Measurements from ENCODE around the gene RYR3.

Gene RYR3

DNA sequence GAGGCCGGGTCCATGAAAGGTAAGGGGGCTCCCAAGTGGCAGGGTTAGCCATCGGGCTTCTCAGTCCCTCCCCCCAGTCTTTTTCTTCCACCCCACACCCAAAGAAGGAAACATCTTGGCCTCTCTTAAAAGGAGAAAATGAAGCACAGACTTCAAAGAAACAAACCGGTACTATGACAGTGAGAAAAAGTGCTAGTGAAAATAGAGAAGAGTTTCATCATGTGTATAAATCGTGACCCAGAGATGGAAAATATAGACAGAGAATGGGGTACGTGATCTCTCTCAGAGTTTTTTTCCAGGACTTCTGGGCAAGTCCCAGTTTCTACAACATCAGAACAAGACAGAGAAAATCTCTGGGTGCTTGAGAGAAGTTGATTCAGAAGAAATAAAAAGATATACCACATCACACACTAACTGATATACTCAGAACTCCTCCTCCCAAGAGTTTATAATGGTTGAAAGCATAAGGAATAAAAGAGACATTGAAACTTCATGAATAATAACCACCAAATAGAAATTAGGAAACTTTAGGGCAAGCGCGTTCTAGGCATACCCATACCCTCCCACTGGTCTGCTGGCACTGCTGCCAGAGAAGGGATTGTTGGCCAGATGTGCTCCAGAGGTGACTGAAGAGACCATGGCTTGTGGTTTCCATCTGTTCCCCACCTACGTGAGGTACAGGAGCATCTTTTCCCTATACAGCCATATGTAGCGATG lies 338.6 kb downstream of the RYR3 start:
- no peak for DNase-seq

DNA sequence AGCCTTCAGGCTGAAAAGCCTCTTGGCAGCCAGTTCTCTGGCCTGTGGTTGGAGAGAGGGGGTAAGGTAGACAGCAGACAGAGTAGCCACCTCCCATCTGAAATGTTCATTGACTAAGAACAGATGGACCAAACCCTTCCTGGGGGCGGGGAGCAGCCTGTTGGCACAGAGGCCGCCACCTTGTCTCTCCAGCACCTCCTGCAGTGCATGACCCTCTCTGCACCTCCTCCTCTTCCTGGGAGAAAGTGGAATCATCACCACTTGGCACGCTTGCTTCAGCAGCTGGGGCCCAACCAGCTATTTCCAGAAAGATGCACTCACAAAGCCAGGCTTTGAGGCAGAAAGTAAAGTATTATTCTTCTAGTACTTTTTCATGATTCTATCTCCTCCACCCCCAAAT lies 344.1 kb downstream of the RYR3 start:
- no peak for DNase-seq

- no peak for DNase-seq
These were observed 344.7 kb downstream of the RYR3 start for GRCh38 chr15:33655488-33655887.

GRCh38 chr15:33656168-33656567 lies 345.4 kb downstream of the RYR3 start:
- DNase-seq = no peak

DNA sequence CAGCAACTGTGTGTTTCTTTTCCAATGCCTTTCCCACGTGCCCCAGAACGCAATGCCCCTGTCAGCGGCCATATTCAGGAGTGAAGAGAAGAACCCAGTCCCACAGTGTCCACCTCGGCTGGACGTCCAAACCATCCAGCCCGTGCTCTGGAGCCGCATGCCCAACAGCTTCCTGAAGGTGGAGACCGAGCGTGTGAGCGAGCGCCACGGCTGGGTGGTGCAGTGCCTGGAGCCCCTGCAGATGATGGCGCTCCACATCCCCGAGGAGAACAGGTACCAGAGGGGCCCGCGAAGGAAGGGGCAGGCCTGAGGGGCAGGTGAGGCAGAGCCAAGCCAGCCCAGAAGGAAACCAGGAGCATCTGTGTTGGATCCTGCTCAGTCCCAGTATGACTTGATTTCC lies 349.4 kb downstream of the RYR3 start:
- DNase-seq = no peak

DNA sequence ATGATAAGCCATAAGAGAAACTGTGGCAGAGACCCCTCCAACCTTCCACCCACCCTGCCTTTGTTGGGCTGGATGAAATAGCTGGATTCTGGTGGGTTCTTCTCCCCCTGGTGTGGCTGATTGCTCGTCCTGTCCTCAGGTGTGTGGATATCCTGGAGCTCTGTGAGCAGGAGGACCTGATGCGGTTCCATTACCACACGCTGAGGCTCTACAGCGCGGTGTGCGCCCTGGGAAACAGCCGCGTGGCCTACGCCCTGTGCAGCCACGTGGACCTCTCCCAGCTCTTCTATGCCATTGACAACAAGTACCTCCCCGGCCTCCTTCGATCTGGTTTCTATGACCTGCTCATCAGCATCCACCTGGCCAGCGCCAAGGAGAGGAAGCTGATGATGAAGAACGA lies 351.2 kb downstream of the RYR3 start:
- DNase-seq = no peak

DNA sequence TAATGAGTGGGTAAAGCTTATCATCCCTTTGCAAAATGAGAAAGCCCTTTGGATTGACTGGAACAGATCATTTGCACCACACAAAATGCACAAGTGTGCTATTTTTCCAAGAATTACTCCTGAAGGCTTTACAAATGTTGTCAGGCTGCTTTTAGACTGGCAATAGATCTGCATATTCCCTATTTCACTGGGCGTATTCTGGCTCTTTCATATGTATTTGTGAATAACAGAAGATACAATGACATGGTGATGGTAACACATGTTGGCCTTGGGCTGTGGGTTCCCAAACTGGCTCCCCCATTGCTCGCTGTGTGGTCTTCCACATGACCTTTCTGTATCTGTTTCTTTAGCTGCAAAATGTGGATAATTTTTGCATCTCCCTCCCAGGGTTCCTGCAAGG lies 354.2 kb downstream of the RYR3 start:
- no peak for DNase-seq

GRCh38 chr15:33670567-33670966 lies 359.8 kb downstream of the RYR3 start:
- no peak for DNase-seq

GRCh38 chr15:33671456-33671855 lies 360.7 kb downstream of the RYR3 start:
- no peak for DNase-seq

DNA sequence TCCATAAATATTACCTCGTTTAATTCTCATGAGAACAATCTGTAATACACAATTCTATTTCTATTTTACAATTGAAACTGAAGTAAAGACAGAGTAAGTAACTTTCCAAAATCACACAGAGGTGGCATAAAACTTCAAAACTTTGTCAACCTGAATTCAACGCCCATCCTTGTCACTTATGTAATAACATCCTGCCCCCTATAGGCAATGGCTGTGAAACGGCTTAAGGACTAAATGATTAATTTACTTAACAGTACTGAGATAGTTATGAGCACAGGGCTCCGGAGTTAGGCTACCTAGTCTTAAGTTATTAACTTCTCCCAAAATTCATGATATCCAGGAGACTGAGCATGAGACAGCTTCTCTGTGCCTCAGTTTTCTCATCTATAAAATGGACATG lies 364.5 kb downstream of the RYR3 start:
- no peak for DNase-seq

DNA sequence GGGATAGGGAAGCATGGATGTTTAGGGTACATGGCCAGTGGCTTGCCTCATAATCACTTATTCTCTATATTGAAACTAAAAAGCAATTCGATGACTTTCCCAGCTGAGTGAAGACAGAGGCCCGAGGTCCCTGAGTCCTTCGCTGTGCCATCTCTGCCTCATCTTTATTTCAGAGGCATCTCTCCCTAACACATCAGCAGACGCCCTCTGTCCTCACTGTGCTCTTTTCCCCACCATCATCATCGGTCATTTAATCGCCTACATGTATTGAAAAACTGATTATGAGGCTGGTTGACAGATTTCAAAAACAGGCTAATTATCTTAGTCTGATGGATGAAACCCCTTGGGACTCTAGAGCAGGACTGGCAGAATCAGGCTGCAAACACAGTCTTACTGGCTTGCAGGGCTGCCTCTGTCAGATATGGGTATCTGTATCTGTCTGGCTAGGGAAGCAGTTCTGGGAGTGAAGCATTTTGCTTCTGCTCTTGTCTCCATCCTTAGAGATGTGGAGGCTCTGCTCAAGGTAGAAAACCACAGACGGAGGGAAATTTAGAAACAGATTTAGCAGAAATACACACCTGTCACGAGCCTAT lies 366.6 kb downstream of the RYR3 start:
- no peak for DNase-seq

DNA sequence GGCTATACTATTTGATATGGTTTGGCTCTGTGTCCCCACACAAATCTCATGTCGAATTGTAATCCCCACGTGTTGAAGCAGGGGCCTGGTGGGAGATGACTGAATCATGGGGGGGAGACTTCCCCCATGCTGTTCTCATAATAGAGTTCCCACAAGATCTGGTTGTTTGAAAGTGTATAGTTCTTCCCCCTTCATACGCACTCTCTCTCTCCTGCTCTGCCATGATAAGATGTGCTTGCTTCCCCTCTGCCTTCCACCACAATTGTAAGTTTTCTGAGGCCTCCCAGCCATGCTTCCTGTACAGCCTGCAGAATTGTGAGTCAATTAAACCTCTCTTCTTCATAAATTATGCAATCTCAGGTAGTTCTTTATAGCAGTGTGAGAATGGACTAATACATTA lies 367.4 kb downstream of the RYR3 start:
- DNase-seq = no peak

DNA sequence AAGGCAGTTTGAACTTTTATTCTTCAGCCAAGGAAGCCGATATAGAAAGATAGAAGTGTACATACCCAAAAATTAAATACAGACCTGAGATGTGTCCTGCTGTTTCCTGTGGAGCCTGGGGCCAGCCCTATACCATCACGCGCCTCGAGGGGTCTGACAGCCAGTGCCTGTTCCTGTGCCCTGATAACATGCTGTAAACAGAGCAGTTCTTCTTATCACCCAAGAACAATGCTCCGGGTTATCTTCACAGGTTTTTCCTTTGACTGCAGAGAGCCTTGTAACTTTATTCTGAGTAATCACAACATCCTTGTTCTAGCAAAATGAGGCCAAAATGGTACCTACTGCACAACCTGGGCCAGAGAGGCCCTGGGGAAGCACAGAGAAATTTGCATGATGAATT lies 367.8 kb downstream of the RYR3 start:
- no peak for DNase-seq

DNA sequence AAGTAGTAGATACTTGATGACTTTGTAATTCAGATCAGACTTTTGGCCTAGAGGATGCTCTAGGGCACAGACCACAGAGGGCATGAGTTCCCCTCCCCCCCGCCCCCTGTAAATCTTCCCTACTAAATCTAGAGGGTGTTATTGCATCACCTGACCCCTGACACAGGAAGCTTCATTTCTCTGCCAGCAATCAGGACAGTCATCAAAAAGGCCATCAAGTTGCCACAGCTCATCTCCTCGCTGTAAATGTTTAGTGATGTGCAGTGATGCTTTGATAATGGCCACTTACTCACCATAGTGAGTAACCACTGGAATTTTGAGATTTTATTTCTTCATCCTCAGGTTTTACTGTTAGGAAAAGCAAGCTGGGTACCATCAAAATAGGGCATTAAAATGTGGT lies 368.3 kb downstream of the RYR3 start:
- DNase-seq = no peak

DNA sequence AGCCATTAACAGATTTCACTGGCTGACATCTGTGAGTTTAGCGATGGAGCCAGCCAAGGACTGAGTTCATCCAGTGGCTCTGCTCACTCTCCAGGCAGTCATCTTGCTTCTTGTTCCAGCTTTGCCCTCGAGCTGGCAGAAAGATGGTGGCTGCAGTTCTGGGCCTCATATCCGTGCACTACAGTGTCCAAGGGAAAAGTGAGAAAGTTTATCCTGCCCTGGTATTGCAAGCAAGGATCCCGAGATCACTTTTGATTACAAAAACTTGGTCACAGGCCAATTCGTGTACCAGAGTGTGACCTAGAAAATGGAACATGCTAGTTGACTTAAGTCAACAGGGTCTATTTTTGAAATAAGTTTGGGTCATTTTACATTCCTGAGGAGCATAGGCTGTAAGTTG lies 369.6 kb downstream of the RYR3 start:
- DNase-seq = no peak

DNA sequence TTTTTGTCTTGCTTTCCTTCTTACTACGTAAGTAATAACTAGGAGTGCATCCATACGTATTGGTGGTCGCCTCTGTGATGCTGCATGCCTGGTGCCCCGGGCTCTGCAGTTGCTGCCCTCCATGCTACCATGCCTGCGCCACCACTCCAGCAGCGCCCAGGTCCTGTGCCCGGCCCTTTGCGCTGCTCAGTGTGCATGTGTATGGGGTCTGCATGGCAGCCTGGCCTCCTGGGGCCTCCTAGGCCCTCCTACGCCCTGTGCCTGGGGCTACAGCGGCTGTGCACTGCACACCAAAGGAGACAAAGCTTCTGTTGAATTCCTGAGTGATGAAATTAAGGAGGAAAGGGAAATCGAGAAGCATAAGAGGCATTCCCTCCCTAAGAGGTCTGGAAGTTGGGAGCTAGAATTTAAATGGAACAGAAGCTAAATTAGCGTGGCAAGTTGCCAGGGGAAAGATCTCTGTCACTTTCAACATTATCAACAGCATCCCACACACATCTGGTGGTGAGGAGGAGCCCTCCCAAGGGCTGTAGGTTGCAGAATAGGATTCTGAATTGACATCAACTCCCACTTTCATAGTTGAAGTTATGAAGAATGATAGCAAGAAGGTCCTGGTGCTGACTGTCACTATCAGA lies 382.5 kb downstream of the RYR3 start:
- no peak for DNase-seq

DNA sequence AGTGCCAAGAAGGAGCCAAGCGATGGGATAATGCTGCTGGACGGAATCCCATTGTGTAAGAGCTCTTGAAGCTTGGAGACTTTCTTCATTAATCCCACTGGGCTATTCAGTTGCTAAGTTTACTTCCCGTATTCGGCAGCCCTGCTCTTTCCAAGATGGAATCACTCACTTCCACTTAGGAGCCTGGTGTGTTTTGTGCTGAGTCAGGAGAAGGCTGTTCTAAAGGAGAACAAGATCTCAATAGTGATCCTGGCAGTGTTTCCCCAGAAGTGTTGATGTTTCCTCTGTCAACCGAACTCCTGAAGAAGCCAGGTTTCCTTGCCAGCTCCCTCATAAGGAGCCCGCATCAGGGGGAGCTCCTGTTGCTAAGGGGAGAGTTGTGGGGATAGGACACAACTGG lies 387.4 kb downstream of the RYR3 start:
- DNase-seq = no peak

- no peak for DNase-seq
These were observed 388.4 kb downstream of the RYR3 start for GRCh38 chr15:33699145-33699544.

- DNase-seq = no peak
These were observed 389.1 kb downstream of the RYR3 start for GRCh38 chr15:33699691-33700447.

DNA sequence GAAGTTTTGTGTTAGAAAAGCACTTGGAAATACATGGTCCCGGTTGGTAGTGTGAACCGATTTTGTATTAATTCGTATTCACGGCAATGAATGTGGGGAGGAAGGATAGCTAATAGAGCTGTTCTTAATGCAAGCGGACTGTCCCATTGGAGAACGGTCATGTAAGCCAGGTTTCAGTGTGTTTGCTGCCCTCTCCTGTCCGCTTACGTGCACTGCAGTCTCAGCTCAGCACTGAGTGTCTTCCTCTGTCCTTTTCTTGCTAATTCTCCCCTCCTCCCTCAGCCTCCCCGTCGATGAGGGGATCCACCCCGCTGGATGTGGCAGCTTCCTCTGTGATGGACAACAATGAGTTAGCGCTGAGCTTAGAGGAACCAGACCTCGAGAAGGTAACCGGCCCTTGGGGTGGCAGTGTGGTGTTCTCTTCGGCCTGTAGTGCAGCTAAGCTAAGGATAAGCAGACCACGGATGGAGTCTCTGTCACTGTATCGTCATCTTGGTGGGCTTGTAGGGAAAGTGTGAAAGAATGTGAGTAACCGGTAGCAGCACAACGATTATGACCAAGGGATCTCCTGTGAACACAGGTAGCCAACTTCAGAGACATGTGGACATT lies 390.0 kb downstream of the RYR3 start:
- peak; percentile 60 for DNase-seq

DNA sequence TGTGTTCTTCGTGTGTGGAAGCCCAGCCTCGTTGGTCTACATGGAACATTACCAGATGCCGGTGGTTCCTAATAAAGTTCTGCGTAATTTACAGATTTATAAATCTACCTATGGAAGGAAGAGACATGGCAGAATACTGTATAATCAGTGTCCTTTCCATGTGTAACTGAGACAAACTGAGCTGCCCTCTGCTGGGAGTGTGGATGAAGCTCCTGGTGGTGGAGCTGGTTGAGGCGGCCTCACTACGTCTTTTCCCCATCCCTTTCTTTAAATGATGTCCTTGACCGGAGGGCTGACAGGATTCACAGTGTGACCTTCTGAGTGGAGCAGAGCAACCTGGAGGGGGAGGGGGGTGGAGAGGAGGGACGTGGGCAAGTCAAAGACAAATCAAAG lies 390.5 kb downstream of the RYR3 start:
- DNase-seq = no peak

DNA sequence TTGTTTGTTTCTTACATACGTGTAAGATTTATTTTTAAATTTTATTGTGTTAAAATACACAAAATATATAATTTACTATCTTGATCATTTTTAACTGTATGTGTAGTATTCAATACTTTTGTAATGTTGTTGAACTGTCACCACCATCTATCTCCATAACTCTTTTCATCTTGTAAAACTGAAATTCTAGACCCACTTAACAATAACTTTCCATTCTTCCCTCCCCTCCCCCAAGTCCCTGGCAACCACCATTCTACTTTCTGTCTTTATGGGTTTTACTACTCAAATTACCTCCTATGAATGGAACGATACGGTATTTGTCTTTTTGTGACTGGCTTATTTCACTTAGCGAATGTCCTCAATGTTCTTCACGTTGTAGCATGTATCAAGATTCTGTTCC lies 395.4 kb downstream of the RYR3 start:
- DNase-seq = no peak

GRCh38 chr15:33710748-33711147 lies 400.0 kb downstream of the RYR3 start:
- no peak for DNase-seq
